ENCODE measurements around the gene CPAMD8.

The CPAMD8 gene

GRCh38 chr19:16934489-16934888 is 92.1 kb downstream of the CPAMD8 start:
- no peak for TF ChIP-seq CTCF (IDR thresholded peaks at IDR 0.05; ENCODE audit: low read depth, low read length, missing control alignments)

GRCh38 chr19:16931306-16931705 is 95.3 kb downstream of the CPAMD8 start:
- TF ChIP-seq CTCF (IDR thresholded peaks at IDR 0.05; ENCODE audit: low read depth, low read length, missing control alignments) = no peak
- no peak overlapping the region for H3K4me3 ChIP-seq (replicated peaks; ENCODE audit: low read depth, low read length)
- no peak for DNase-seq (ENCODE audit: extremely low read depth, low read depth)

More at GRCh38 chr19:16934489-16934888, 92.1 kb downstream of the CPAMD8 start:
- H3K4me3 ChIP-seq (replicated peaks; ENCODE audit: low read depth, low read length) = no peak overlapping the region
- no peak for DNase-seq (ENCODE audit: extremely low read depth, low read depth)

GRCh38 chr19:16930753-16931152 is 95.9 kb downstream of the CPAMD8 start:
- no peak overlapping the region for H3K4me3 ChIP-seq (replicated peaks; ENCODE audit: low read depth, low read length)
- no peak for TF ChIP-seq CTCF (IDR thresholded peaks at IDR 0.05; ENCODE audit: low read depth, low read length, missing control alignments)
- DNase-seq (ENCODE audit: extremely low read depth, low read depth) = no peak

GRCh38 chr19:16928916-16929315 is 97.7 kb downstream of the CPAMD8 start:
- H3K4me3 ChIP-seq (replicated peaks; ENCODE audit: low read depth, low read length) = no peak overlapping the region
- no peak for DNase-seq (ENCODE audit: extremely low read depth, low read depth)
- TF ChIP-seq CTCF (IDR thresholded peaks at IDR 0.05; ENCODE audit: low read depth, low read length, missing control alignments) = no peak

GRCh38 chr19:16928351-16928750 is 98.3 kb downstream of the CPAMD8 start:
- no peak overlapping the region for H3K4me3 ChIP-seq (replicated peaks; ENCODE audit: low read depth, low read length)
- no peak for TF ChIP-seq CTCF (IDR thresholded peaks at IDR 0.05; ENCODE audit: low read depth, low read length, missing control alignments)
- no peak for DNase-seq (ENCODE audit: extremely low read depth, low read depth)

GRCh38 chr19:16927883-16928282 is 98.7 kb downstream of the CPAMD8 start:
- DNase-seq (ENCODE audit: extremely low read depth, low read depth) = no peak
- no peak for TF ChIP-seq CTCF (IDR thresholded peaks at IDR 0.05; ENCODE audit: low read depth, low read length, missing control alignments)
- H3K4me3 ChIP-seq (replicated peaks; ENCODE audit: low read depth, low read length) = no peak overlapping the region

- no peak for TF ChIP-seq CTCF (IDR thresholded peaks at IDR 0.05; ENCODE audit: low read depth, low read length, missing control alignments)
- DNase-seq (ENCODE audit: extremely low read depth, low read depth) = no peak
- no peak overlapping the region for H3K4me3 ChIP-seq (replicated peaks; ENCODE audit: low read depth, low read length)
Measured at GRCh38 chr19:16922949-16923348, 103.7 kb downstream of the CPAMD8 start.
